ENCODE data around the gene CAMK1. TPM values are rescaled to one million over a fixed set of nuclear protein-coding genes. Genes with fewer than 3 reads are reported as not detected.
"Not testable (repeated sequence)": the region's sequence is repeated elsewhere in the genome, so short reads cannot be mapped to it uniquely, and the experiment has no call there.

CAMK1 gene
- total RNA-seq, 1 donor, result 41.5 TPM

DNA sequence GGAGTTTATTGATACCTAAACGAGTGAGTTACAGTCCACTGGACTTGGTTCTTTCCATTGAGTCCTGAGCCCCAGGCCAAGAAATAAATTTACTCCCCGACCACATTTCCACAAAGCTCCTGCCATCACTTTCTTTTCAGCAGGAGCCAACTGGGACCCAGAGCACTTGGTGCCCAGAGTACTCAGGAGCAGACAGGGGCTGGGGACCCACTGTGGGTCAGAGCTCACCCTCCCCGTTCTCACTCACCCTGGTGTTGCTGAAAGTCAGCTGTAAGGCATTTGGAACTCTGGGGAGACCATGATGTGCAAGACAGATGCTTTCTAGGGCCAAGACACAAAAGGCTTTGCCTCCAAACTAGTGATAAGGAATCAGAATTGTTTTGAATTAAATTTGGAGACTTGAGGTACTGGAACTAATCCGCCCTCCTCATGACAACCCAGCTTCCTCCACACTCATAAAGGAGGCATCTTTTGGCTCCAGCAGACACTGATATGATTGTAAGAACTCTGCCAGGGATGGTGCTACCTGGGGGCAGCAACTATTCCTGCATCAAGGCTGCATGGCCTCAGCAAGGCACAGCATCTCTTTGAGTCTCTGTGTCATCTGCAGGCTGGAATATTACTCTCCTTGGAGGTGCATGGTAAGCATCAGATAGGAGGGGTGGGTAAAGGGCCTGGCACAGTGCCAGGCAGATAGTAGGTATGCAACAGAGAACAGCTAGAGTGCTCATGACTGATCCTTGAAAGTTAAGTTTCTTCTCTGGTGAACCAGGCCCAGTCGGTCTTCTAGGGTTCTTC, 7.3 kb upstream of the CAMK1 start:
- H3K4me3 ChIP-seq (ENCODE audit: low read depth, low read length), result no peak overlapping the region
- no peak for DNase-seq (ENCODE audit: low read depth)
- TF ChIP-seq CTCF (IDR thresholded peaks at IDR 0.05; ENCODE audit: insufficient read depth, low read length), result no peak

- H3K4me3 ChIP-seq (ENCODE audit: low read depth, low read length); DNase-seq (ENCODE audit: low read depth): not testable (repeated sequence)
These were observed 1.3 kb upstream of the CAMK1 start for GRCh38 chr3:9771007-9771406.

GRCh38 chr3:9770276-9770812, 597 bp upstream of the CAMK1 start:
- peak overlapping the region; percentile 76 for H3K4me3 ChIP-seq (ENCODE audit: low read depth, low read length)
- peak; percentile 69 for DNase-seq (ENCODE audit: low read depth)
- TF ChIP-seq CTCF (IDR thresholded peaks at IDR 0.05; ENCODE audit: insufficient read depth, low read length), result no peak

DNA sequence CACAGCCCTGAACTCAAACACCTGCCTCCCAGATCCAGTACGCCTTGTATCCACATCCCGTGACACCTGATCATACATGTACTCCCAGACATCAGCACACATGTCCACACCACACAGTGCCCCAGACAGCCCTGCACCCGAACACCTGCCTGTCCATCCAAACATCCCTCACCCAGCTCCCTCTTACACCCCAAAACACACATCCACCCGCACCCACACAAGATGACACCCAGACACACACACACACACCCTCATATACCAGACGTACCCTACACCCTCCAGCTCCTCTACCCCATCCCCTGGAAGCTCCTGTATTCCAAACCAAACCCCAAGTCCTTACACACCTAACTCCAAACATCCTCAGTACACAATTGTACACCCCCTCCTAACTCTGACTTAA, 735 bp downstream of the CAMK1 start:
- no peak for DNase-seq (ENCODE audit: low read depth)
- peak overlapping the region; percentile 76 for H3K4me3 ChIP-seq (ENCODE audit: low read depth, low read length)

DNA sequence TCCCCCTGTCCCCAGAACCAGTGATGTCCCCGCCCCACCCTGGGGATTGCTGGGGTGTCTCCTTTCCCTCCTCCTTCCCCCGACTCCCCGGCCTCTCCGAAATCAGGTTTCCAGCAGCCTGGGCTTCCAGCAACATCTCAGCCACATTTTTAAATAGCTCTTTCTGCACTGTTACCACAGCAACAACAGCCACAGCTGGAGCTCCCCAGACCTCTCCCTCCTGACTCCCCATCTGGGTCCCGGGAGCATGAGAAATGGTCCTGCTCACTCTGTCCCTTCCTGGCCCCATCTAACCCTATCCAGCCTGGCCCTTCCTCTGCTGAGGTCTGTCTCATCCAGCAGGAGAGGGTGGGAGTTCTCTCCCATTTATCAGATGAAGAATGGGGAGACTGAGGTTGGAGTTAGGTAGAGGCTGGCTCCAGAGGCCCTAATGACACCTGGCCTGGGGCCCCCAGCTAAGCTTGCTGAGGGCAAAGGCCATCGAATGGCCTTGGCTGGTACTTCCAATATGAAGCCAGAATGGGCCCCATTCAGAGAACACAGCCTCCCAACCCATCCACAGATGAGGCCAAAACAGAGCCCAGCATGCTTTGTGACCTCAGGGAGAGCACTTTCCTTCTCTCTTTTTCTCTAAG, 1.5 kb downstream of the CAMK1 start:
- H3K4me3 ChIP-seq (ENCODE audit: low read depth, low read length), result peak overlapping the region; percentile 33
- DNase-seq (ENCODE audit: low read depth), result no peak
- TF ChIP-seq CTCF (IDR thresholded peaks at IDR 0.05; ENCODE audit: insufficient read depth, low read length), result no peak

More for the DNA sequence above, 735 bp downstream of the CAMK1 start:
- TF ChIP-seq CTCF (IDR thresholded peaks at IDR 0.05; ENCODE audit: insufficient read depth, low read length), result no peak

DNA sequence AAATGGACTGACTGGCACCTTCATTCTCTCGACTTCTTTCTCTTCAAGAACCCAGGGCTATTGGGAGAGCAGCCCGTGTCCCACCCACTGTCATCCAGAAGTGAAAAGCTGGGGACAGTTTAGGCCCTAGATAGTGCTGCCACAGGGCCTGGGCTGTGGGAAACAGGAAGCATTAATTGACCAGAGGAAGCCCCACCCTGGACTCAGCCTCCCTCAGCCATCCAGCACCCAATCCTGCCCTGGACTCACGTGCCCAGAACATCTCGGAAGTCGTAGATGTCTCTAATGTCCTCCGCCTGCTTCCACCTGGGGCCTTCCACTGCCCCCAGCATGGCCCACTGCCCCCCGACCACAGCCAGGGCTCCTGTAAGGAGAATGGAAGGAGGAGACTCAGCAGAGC, 2.3 kb downstream of the CAMK1 start:
- no peak overlapping the region for H3K4me3 ChIP-seq (ENCODE audit: low read depth, low read length)
- no peak for TF ChIP-seq CTCF (IDR thresholded peaks at IDR 0.05; ENCODE audit: insufficient read depth, low read length)
- DNase-seq (ENCODE audit: low read depth), result no peak

DNA sequence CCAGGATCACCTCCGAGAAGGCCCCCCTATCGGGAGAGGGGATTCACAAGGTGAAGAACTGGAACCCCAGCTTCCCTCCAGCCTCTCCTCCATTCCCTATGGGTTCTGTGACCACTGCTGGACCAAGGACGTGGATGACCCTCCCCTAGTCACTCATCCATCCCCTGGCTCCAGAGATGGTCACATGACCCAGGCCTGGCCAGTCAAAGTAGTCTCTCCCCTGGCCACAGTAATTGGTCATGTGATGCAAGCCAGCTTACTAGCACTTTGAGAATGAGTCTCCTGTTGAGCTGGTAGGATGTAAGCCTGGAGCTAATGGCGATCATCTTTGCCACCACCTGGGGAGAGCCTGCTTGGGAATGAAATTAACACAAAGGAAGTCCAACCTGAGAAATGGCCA, 3.9 kb downstream of the CAMK1 start:
- no peak for TF ChIP-seq CTCF (IDR thresholded peaks at IDR 0.05; ENCODE audit: insufficient read depth, low read length)
- no peak for DNase-seq (ENCODE audit: low read depth)
- no peak overlapping the region for H3K4me3 ChIP-seq (ENCODE audit: low read depth, low read length)
